D341Med (cell line): ENCODE results near the gene FGD4.

Source experiments
- DNase-seq: peaks from one replicate; pipeline ENCODE4 v3.0.0; 2012; ENCODE audit warnings: low spot score

Gene FGD4

DNA sequence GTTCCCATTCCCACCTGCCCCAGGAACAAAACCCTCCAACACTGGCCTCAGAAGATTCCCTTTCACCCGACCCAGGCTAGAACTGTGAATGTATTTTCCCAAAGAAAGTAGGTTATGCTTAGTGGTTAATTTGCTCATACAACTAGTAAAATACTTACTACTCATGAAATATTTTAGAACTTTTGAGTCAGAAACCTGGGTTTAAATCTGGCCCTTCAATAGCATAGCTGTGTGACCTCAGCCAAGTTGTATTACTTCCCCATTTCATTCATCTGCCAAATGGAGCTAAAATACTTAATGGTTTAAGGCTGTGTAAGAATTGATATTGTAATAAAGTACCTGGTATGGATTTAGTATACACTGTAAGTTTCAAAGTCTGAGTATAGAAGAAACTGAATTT is 210.6 kb downstream of the FGD4 start:
- no peak for DNase-seq

DNA sequence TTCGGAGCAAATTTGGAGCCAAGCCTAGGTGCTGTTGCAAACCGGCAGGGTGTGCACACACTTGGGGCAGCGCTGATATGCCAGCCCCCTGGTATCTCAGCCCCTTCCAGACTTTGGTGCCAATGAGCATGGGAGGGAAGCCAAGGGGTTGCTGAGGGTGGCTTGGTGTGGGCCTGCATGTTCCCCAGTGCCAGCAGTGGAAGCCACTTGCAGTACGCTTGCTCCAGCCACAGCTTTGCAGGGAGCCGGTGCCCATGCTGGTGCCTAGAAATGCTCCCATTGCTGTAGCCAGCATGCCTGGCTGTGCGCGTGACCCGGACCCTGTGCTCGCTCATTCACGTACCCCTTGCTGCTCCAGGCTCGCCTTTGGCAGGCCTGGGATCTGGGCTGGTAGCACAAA is 212.6 kb downstream of the FGD4 start:
- DNase-seq, result no peak

DNA sequence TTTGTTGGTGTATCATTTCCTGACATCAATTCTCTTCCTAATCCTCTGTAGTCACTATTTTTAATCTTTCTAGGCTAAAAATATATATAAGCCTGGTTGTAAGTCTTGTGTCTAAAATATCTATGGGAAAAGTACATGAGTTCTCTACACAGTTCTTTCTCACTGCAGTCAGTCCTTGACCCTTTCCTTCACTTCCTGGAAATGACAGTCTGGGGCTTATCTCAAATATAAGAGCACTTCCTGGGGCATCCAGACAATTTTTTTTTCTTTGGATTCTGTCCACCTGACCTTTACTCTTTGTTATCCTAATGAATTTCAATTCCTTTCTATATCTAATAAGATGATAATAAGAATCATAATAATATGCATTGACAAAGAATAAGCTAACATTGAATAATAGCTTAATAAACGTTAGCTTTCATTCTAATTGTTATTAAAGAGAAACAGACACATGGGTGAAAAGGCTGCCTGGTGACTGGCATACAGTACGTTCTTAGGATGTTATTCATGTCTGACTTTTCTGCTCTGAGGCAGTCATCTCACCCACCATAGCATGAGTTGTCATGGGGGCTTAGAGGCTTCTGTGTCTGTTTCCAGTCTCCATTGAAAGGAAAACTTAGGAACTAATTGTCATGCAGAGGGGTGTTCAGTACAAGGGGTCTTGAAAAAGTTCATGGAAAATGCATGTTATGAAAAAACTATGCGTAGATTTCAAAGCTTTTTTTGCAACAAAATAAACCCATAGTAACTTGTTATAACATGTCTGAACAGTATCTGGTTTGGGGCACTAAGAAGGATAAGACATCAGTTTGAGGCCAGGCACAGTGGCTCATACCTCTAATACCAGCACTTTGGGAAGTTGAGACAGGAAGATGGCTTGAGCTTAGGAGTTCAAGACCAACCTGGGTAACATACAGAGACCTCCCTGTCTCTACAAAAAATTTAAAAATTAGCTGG is 213.6 kb downstream of the FGD4 start:
- DNase-seq, result no peak

DNA sequence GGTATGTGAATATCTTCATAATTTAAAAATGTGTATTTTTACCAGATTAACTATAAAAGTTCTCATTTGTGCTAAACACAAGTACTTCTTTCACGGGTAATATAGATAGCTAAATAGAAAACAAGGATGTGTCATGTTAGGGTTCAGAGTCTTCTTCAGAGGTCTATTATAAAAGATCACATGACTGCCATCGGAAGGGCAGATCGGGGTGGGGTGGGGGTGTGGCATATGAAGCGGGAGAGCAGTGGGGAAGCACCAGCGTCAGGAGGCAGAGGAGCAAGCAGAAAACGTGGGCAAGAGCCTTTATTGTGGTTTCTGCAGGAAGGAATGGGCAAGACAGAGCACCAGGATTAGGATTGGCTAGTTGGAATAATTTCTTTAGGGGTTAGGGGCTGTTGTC is 216.1 kb downstream of the FGD4 start:
- no peak for DNase-seq

DNA sequence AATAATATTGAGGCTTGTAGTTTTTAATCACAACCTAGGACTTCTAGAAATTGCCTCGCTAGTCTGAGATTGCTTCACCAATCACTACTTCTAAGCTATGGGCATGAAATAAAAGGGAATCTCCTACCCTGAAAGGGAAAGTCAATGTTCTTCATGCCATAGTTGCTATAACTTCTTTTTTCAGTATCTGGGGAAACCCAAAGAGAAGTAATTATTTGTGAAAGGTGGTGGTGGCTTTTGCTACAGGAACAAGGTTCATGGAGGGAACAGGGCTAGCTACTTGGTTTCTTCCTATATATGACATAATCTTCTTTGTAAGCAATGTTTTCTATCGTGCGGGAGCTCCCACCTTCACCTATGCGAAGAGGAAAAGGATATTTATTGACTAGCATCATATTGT is 218.2 kb downstream of the FGD4 start:
- DNase-seq, result no peak

DNA sequence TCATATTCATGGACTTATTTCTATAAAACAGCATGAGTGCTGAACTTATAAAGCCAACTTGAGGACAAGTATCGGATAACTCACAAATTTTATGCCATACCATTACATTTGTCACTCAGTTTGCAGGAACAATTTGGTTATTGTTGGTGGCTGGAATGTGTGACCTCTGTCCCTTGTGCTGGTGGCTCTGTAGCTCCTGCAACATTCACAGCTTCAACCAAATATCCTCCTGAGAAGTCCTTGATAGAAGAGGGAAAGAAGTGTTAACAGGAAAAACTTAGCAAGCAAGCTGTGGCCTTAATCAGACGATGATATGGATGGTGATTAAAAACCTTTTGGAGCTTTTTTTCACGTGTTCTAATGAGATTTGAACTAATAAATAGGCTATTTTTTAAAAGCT is 218.8 kb downstream of the FGD4 start:
- no peak for DNase-seq

DNA sequence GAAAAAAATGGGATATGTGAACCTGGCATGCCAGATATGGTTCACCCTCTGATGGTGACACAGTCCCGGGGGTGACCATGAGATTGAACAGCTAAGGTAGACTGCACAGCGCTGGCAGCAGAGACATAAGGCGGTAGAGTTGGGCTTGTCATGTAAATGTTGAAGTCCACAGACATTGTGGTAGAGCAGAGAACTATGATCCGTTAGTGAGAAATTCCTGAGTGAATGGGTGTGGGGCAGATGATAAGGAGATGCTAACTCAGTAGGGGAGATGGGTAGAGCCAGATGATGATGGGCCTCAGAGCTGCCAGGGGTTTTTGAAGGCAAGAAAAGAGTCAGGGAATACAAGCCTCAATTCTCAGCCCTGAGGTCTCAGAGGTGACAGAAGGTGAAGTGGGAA is 228.6 kb downstream of the FGD4 start:
- DNase-seq, result no peak

DNA sequence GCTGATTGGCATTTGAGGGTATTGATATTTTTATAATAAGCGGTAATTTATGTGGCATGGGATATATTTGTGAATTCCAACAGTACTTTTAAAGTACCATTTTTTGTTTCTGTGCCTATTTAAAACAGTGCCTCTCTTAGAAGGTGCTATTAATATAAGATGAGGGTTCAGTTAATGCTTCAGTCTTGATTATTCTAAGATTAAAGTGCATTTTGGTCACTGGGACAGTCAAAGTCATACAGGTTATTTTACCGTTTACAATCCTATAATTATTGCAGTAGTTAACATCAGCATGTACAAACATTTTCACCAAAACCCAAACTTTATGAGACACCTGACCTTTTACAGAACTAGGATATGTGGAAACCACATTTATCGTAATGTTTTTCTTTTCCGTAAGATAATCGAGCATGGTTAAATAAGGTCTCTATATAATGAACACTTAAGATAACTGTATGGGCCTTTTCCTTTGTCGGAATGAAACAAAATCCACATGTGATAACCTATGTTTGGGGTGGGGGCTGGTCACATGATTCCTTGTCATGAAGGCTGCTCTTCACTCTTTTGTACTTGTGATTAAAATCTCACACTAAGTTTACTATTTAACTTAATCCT is 242.0 kb downstream of the FGD4 start:
- no peak for DNase-seq

DNA sequence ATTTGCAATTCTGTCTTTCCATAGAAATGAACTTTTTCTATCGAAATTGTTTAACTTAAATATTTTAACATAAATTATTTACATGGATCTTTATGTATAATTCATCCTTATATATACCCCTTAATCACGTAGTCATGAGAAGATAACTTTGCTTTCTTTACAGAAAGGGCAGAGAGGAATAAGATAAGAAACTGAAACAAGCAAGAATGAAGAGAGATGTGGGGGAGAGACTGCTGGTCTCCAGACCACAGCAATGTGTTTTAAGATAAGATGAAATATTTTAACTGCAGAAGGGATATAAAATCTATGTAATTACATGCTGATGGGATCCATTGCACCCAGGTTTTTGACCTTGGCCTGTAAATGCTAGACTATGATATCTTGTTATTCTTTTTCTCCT is 245.1 kb downstream of the FGD4 start:
- DNase-seq, result no peak

DNA sequence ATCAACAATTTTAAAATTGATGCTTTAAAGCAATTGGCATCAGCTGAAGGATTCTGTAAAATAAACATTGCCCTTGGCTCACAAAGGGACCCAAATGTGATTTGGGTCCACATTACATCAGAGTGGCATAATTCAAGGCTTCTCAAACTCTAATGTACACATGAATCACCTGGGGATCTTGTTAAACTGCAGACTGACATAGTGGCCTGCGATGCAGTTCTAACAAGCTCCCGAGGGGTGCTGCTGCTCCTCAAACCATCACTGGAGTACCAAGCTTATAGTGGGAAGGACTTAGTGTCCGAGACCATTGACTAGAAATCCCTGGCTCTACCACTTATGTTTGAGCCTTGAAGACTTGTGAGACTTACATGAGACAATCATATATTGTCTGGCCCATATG is 247.9 kb downstream of the FGD4 start:
- no peak for DNase-seq

DNA sequence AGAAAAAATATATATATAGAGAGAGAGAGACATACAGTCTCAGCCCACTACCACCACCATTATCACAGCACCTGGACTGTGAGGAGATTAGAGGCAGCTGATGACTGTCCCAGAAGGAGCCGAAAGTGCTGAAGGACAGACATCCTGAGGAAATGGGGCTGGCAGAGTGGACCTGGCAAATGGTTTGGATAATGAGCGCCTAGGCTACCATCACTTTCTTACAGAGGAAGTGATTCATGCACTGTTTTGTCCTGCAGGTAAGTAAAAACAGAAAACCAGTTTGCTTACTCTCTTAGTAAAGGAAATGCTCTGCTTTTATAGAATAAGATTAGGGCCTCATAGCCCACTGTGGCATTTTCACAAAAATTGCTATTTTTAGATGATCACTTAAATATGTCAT is 251.2 kb downstream of the FGD4 start:
- DNase-seq, result no peak

DNA sequence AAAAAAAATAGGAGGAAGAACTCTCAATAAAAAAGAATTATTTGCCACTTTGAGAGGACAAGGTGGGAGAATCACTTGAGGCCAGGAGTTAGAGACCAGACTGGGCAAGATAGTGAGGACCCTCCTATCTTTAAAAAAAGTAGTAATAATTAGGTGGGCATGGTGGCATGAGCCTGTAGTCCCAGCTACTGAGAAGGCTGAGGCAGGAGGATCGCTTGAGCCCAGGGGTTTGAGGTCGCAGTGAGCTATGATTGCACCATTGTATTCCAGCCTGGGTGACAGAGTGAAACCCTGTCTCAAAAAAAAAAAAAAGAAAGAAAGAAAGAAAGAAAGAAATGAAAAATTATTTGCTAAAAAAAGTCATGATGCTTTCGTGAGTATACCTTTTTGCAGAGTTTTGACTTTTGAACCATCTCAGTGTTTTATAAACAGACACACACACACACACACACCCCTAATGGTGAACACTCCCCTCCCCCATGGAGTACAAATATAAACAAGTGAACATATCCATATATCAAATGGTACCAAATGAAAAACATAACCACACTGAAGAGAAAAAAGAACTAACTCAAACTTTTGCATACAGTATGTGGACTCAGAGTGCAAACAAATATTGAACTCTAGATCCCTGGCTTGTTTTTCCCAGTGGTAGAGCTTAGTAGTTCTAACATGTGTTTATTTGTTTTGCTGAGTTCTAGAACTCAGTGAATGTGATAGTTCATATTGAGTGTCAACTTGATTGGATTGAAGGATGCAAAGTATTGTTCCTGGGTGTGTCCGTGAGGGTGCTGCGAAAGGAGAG is 252.0 kb downstream of the FGD4 start:
- DNase-seq, result no peak

DNA sequence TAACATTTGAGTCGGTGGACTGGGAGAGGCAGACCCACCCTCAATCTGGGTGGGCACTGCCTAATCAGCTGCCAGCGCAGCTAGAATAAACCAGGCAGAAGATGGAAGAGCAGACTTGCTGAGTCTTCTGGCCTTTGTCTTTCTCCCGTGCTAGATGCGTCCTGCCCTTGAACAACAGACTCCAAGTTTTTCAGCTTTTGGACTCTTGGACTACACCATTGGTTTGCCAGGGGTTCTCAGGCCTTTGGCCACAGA is 252.5 kb downstream of the FGD4 start:
- no peak for DNase-seq

DNA sequence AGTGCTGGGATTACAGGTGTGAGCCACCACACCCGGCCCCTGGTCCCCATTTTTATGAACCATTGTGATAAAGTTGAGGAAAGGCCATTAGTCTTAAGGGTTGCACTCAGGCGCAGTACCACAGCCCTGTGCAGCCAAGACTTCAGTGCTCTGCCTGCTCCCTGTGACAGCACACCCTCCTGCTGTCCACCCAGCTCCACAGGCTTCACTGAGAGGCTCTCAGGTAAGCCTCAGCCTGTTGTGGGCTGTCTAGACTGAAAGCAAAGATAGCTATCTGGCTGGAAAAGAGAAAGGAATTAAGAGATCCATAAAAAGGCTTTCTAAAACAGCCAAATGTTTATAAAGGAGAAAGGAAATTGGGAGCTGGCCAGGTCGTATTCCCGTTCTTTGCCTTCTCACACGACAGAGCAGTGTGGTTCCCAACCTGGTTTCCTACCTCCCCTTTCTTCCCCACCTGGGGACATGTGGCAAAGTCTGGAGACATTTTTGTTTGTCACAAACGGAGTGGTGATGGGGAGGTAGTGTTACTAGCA is 260.6 kb downstream of the FGD4 start:
- no peak for DNase-seq

DNA sequence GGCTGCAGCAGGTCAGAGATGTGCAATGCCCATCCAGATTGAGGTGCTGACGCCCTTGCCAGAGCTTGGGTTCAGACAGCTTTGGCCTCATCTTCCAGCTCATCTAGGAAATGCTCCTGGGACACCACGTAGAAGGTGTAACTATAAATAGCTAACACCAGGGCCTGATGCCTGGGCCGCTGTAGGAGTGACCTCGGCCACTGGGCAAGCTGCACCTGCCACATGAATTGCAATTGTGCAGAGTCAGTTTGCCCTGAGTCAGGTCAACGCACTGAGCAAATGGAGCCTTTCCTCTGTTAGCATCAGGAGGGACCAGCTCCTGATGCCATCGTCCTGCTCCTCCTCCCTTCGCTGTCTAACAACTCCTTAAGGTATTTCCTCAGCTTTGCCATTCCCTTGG is 262.3 kb downstream of the FGD4 start:
- DNase-seq, result no peak

DNA sequence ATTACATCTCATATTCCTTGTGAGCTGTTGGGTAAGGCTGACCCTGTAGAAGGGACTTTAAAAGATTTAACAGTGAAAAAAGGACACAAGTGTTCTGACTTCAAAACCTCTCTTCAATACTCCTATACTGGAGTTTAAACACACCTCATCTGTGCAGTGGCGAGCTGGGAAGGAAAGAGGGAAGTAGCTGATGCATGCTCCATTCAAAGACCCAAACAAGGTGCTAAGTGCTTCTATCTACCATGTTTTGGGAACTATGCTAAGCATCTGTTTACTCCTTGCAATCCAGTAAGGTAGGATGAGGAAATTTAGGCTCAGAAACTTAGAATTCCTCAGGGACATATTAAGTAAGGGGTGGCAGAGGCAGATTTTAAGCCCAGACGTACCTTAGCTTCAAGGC is 263.3 kb downstream of the FGD4 start:
- no peak for DNase-seq

DNA sequence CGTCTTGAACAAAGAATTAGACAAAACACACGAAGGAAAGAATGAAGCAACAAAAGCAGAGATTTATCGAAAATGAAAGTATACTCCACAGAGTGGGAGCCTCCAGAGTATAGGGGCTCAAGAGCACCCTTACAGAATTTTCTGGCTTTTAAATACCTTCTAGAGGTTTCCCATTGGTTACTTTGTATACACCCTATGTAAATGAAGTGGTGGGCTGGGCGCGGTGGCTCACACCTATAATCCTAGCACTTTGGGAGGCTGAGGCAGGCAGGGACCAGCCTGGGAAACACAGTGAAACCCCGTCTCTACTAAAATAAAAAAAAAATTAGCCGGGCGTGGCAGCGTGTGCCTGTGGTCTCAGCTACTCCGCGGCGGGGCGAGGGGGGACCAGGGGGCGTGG is 266.7 kb downstream of the FGD4 start:
- DNase-seq, result no peak

DNA sequence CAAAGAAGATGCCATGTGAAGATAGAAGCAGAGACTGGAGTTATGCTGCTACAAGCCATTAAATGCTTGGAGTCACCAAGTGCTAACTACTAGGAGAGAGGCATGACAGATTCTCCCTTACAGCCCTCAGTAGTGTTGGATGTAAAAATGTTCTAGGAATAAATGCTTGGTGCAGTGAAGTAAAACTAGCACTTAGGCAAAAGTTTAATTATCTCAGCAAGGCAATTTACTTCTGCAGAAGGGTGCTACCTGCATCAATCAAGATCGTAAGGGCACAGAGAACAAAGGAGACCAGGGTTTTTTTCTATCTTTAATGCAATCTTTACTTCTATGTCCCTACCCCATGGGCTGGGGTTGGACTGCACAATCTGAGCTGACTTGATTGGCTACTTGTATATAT is 270.2 kb downstream of the FGD4 start:
- DNase-seq, result no peak

DNA sequence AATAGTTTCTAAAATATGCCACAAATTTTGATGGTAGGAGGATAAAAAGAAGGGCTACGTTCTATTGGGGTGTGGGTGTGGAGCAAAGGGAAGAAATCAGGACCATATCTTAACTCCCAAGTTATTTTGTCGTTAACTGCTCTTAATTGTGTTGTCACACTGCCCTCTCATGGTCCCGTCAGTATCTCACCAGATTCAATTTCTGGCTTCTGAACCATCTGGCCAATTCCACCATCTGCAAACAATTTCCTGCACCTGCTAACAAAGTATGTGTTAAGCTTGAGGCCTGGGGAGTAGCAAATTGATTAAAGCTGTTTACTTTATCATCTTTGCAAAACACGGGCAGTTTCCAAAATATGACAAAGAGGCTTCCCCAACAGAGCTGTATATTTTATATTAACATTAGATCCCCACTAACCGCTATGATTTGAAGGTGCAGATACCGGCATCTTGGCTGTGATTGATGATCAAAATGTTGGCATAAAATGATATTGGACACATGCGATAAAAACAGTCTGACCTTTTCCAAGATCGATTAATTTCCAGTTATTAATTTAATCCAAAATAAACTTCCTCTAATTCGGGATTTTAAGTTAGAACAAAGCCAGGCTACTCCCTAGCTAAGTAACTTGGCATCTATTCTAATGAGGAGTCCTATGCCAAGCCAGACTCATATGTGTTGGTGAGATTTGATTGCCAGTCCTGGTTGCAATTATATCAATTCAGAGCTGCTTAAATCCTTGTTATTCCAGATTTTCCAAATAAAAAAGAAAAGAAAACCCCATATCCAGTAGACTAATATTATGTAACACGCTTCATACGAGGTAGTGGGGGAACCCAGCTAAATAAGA is 272.8 kb downstream of the FGD4 start:
- peak; percentile 73 for DNase-seq

DNA sequence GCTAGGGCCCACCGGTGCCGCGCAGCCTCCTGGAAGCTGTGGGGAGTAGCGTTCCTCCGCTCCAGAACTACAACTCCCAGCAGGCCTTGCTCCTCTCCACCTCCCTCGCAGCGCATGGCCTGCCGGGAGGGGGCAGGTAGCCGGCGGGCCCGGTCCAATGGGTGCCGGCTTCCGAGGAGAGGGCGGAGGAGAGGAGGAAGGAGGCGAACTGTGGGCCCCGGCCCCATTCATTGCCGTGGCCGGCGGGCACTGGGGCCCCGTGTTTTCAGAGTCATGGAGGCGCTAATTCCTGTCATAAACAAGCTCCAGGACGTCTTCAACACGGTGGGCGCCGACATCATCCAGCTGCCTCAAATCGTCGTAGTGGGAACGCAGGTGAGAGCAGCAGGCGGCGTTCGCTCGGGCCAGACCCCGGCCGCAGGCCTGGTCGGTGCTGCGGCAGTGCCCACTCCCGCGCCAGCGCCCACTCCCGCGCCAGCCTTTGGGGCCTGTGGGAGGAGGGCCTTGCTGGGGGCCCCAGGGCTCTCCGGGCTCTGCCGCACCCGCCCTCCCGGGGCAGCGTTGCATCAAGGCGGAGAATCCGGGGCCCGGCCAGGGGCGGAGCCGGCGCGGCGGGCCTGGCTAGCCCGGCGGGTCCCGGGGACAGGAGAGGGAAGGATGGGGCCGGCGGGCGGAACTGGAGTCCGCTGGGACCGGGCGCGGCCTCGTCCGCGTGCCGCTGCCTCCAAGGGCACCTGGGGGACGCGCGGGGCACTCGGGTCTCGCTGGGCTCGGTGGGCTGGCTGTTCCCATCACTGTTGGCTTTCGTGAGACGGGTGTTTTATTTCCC is 279.9 kb downstream of the FGD4 start, which contains the start of gene DNM1L:
TSS of gene DNM1L (plus strand) at position 211 of the 829 bp plus-strand sequence. CDS start at position 274, 63 bp downstream.
- peak; percentile 97 for DNase-seq

DNA sequence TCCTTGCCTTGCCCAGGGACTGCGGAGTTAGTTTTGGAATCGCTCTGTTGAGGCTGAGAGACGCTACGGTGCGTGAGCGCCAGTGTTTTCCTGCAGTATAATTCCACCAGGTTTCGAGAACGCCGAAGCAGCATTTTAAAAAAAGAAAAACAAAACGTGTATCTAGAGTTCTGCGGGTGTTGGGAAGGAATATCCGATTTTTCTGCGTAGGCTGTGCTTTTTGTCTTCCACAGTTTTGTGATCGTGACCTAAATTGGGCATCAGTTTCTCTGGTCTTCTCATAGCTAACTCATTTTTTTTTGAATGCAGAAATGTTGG is 280.5 kb downstream of the FGD4 start:
- DNase-seq, result no peak
